ENCODE data around the gene ROGDI.

ROGDI gene

GRCh38 chr16:4801962-4802658 lies at the start of gene ROGDI:
Gene ROGDI, minus strand, starts transcription at chr16:4802633. Its CDS starts 62 bp downstream, at chr16:4802571.
- peak; percentile 80 for FAIRE-seq

GRCh38 chr16:4850211-4850610 lies 47.8 kb upstream of the ROGDI start:
- no peak for DNase-seq (ENCODE audit: insufficient read length, low spot score)
- no peak for FAIRE-seq

More at GRCh38 chr16:4801962-4802658, at the start of gene ROGDI:
- DNase-seq (ENCODE audit: insufficient read length, low spot score): peak; percentile 65

- FAIRE-seq (peak; percentile 60), DNase-seq (ENCODE audit: insufficient read length, low spot score) (no peak)
Measured at GRCh38 chr16:4847774-4848587, 45.5 kb upstream of the ROGDI start.

GRCh38 chr16:4846901-4847773 lies 44.7 kb upstream of the ROGDI start, which contains the start of the genes GLYR1 and UBN1:
Gene GLYR1, minus strand, starts transcription at chr16:4847288. Its CDS starts 23 bp downstream, at chr16:4847265.
Gene UBN1, plus strand, starts transcription at chr16:4847481. Its CDS starts 5,437 bp downstream, at chr16:4852918.
- peak; percentile 96 for FAIRE-seq

GRCh38 chr16:4846503-4846900 lies 44.1 kb upstream of the ROGDI start:
- DNase-seq (ENCODE audit: insufficient read length, low spot score) (no peak), FAIRE-seq (no peak)

More at GRCh38 chr16:4846901-4847773, 44.7 kb upstream of the ROGDI start, which contains the start of the genes GLYR1 and UBN1:
- peak; percentile 95 for DNase-seq (ENCODE audit: insufficient read length, low spot score)

GRCh38 chr16:4840984-4841383 lies 38.6 kb upstream of the ROGDI start:
- no peak for DNase-seq (ENCODE audit: insufficient read length, low spot score)
- FAIRE-seq: no peak

- FAIRE-seq: no peak
- DNase-seq (ENCODE audit: insufficient read length, low spot score): no peak
Measured at GRCh38 chr16:4839942-4840341, 37.5 kb upstream of the ROGDI start.

GRCh38 chr16:4837733-4838501 lies 35.5 kb upstream of the ROGDI start:
- FAIRE-seq (no peak), DNase-seq (ENCODE audit: insufficient read length, low spot score) (no peak)

GRCh38 chr16:4836727-4837126 lies 34.3 kb upstream of the ROGDI start:
- FAIRE-seq: no peak
- no peak for DNase-seq (ENCODE audit: insufficient read length, low spot score)

- DNase-seq (ENCODE audit: insufficient read length, low spot score): no peak
- FAIRE-seq: no peak
Measured at GRCh38 chr16:4833584-4833983, 31.2 kb upstream of the ROGDI start.

- DNase-seq (ENCODE audit: insufficient read length, low spot score): no peak
- FAIRE-seq: no peak
Measured at GRCh38 chr16:4832698-4833343, 30.4 kb upstream of the ROGDI start.

GRCh38 chr16:4831616-4832015 lies 29.2 kb upstream of the ROGDI start:
- DNase-seq (ENCODE audit: insufficient read length, low spot score): no peak
- no peak for FAIRE-seq

GRCh38 chr16:4830408-4830807 lies 28.0 kb upstream of the ROGDI start:
- DNase-seq (ENCODE audit: insufficient read length, low spot score): no peak
- FAIRE-seq: no peak

- FAIRE-seq (peak; percentile 23), DNase-seq (ENCODE audit: insufficient read length, low spot score) (no peak)
Measured at GRCh38 chr16:4828567-4829321, 26.3 kb upstream of the ROGDI start.

- DNase-seq (ENCODE audit: insufficient read length, low spot score) (no peak), FAIRE-seq (no peak)
Measured at GRCh38 chr16:4826980-4827379, 24.5 kb upstream of the ROGDI start.

GRCh38 chr16:4826526-4826925 lies 24.1 kb upstream of the ROGDI start:
- FAIRE-seq: no peak
- DNase-seq (ENCODE audit: insufficient read length, low spot score): no peak

- FAIRE-seq: no peak
- no peak for DNase-seq (ENCODE audit: insufficient read length, low spot score)
Measured at GRCh38 chr16:4825196-4825595, 22.8 kb upstream of the ROGDI start.

- no peak for DNase-seq (ENCODE audit: insufficient read length, low spot score)
- FAIRE-seq: no peak
Measured at GRCh38 chr16:4820652-4821051, 18.2 kb upstream of the ROGDI start.

Data from GM19239 (cell line).